ENCODE results near the gene ATP8A2.

DNA sequence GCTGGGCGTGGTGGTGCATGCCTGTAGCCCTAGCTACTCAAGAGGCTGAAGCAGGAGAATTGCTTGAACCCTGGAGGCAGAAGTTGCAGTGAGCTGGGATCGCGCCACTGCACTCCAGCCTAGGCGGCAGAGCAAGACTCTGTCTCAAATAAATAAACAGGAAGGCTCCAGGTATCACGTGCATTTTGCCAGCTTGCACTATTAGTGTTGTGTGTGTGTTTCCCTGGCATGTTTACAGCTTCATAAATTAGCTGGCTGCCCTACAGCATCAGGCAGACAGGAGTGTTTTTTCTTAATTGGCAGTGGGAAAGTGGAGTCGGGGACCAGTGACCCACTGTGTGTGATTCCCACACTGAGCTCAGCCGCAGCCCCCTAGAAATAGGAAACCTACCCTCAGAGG, 647.5 kb downstream of the ATP8A2 start:
- TF ChIP-seq YY1 (IDR thresholded peaks at IDR 0.05; ENCODE audit: insufficient read depth, insufficient read length) (no peak), ZNF274 (IDR thresholded peaks at IDR 0.05; ENCODE audit: low read depth, low read length) (no peak)

Data from NT2/D1 (cell line).